LNCaP clone FGC (cell line): ENCODE measurements around the gene COL11A2.

Source experiments
- DNase-seq: peaks from one replicate; pipeline ENCODE4 v3.0.0-alpha.2; 2011; ENCODE audit warnings: low read depth
- H3K4me3 ChIP-seq: 2 replicates; pipeline ENCODE4 v1.5.1; 2011; ENCODE audit warnings: mild to moderate bottlenecking, low read depth, low read length, control low read depth
- TF ChIP-seq, protein P1 (sequence below): IDR thresholded peaks from 2 replicates; pipeline ENCODE4 v1.5.1; 2012; ENCODE audit warnings: mild to moderate bottlenecking; ENCODE audit not compliant: control insufficient read depth, insufficient read depth; ENCODE audit errors: extremely low read depth

The COL11A2 gene

DNA sequence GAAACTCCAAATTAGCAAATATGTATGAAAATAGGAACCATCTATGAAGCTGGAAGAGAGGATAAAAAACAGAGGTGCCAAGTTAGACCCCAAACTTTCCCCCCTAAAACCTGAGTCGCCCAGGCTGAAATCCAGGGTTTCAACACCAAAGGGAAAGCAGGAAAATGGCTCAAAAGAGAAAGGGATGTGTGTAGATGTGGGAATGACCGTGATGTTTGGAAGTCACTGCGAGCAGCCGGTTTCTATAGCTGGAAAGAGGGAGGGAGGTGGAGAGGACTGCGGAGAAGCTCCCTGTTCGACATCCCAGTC lies 20.5 kb upstream of the COL11A2 start:
- no peak overlapping the region for H3K4me3 ChIP-seq
- no peak for DNase-seq

GRCh38 chr6:33211666-33212422 lies 19.6 kb upstream of the COL11A2 start:
- H3K4me3 ChIP-seq = no peak overlapping the region
- TF ChIP-seq, protein P1, sequence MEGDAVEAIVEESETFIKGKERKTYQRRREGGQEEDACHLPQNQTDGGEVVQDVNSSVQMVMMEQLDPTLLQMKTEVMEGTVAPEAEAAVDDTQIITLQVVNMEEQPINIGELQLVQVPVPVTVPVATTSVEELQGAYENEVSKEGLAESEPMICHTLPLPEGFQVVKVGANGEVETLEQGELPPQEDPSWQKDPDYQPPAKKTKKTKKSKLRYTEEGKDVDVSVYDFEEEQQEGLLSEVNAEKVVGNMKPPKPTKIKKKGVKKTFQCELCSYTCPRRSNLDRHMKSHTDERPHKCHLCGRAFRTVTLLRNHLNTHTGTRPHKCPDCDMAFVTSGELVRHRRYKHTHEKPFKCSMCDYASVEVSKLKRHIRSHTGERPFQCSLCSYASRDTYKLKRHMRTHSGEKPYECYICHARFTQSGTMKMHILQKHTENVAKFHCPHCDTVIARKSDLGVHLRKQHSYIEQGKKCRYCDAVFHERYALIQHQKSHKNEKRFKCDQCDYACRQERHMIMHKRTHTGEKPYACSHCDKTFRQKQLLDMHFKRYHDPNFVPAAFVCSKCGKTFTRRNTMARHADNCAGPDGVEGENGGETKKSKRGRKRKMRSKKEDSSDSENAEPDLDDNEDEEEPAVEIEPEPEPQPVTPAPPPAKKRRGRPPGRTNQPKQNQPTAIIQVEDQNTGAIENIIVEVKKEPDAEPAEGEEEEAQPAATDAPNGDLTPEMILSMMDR = no peak
- DNase-seq = no peak

More for the DNA sequence above, 20.5 kb upstream of the COL11A2 start:
- TF ChIP-seq, protein P1 = no peak

GRCh38 chr6:33211136-33211535 lies 18.9 kb upstream of the COL11A2 start:
- no peak overlapping the region for H3K4me3 ChIP-seq
- TF ChIP-seq, protein P1 = no peak
- no peak for DNase-seq

DNA sequence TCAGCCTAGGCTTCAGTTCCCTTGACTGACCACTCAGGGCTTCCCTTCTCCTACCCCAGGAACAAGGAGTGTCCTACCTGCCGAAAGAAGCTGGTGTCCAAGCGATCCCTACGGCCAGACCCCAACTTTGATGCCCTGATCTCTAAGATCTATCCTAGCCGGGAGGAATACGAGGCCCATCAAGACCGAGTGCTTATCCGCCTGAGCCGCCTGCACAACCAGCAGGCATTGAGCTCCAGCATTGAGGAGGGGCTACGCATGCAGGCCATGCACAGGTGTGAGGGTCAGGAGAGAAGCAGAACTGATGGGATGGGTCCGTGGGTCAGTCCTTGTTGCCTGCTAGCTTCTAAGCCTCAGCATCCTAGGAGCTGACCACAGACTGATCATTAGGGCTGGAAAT lies 17.6 kb upstream of the COL11A2 start:
- TF ChIP-seq, protein P1 = no peak
- DNase-seq = no peak

GRCh38 chr6:33208091-33208967 lies 16.1 kb upstream of the COL11A2 start, which contains the start of gene RING1:
Gene RING1, plus strand, starts transcription at chr6:33208500. Its CDS starts 323 bp downstream, at chr6:33208823.
- no peak for DNase-seq
- TF ChIP-seq, protein P1 = no peak
- peak within 1 kb of the TSS; percentile 78 for H3K4me3 ChIP-seq

More for the DNA sequence above, 17.6 kb upstream of the COL11A2 start:
- no peak overlapping the region for H3K4me3 ChIP-seq

DNA sequence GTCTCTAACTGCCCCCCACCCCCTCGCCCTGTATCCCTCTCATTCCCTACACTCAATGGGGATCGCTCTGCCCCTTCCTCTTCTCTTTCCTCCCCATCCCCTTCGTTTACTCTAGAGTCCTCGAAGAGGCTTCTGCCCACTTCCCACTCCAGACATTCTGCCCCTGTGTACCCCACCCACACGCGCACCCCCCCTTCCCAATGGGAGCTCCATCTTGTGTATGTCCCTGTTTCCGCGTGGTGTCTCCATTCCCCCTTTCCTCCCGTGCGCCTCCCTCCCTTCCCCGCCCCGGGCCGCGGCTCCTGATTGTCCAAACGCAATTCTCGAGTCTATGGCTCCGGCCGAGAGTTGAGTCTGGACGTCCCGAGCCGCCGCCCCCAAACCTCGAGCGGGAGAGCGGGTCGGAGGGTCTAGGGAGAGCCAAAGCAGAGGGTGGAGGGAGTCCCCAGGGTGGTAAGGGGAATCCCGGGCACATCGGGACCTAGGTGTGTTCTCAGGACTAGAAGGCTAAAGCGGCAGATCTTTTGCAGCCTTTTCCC lies 15.4 kb upstream of the COL11A2 start:
- no peak for DNase-seq
- TF ChIP-seq, protein P1 = no peak

More for the DNA sequence above, 15.4 kb upstream of the COL11A2 start:
- peak overlapping the region; percentile 78 for H3K4me3 ChIP-seq
